Subcutaneous adipose tissue (tissue), 4 donors: ENCODE data around the gene C17orf78. TPM values are rescaled to one million over a fixed set of nuclear protein-coding genes. Genes with fewer than 3 reads are reported as not detected.

Experiments used
- CTCF ChIP-seq: fragments of 450-650 bp; IDR thresholded peaks from one replicate; pipeline ENCODE4 v1.5.1; 2016; ENCODE audit warnings: low read depth, mild to moderate bottlenecking, control low read depth, antibody characterized with exemption, moderate library complexity
- total RNA-seq, 4 donors: library from RNA; depleted of rRNA; stranded (reverse); fragments of >200 nt; gene quantifications; one replicate each; pipeline ENCODE4 v1.1.0, GENCODE V29; 2016

Gene C17orf78
- total RNA-seq, 4 donors from 2014 or later: not detected

- no peak for TF ChIP-seq CTCF
These were observed 2.1 kb upstream of the C17orf78 start for GRCh38 chr17:37373530-37374159.

GRCh38 chr17:37382056-37382455 is 6.3 kb downstream of the C17orf78 start:
- TF ChIP-seq CTCF: no peak

- no peak for TF ChIP-seq CTCF
These were observed 8.9 kb downstream of the C17orf78 start for GRCh38 chr17:37384560-37385149.

GRCh38 chr17:37385474-37385990 is 9.7 kb downstream of the C17orf78 start:
- TF ChIP-seq CTCF: no peak

- no peak for TF ChIP-seq CTCF
These were observed 10.7 kb downstream of the C17orf78 start for GRCh38 chr17:37386462-37386861.

GRCh38 chr17:37388266-37388665 is 12.5 kb downstream of the C17orf78 start:
- TF ChIP-seq CTCF: no peak

GRCh38 chr17:37389160-37389559 is 13.4 kb downstream of the C17orf78 start:
- no peak for TF ChIP-seq CTCF
